ENCODE data around the gene CS. TPM values are rescaled to one million over a fixed set of nuclear protein-coding genes. Genes with fewer than 3 reads are reported as not detected.

Gene CS
- total RNA-seq, 2 donors from 2014 or later: 134 to 167 TPM

DNA sequence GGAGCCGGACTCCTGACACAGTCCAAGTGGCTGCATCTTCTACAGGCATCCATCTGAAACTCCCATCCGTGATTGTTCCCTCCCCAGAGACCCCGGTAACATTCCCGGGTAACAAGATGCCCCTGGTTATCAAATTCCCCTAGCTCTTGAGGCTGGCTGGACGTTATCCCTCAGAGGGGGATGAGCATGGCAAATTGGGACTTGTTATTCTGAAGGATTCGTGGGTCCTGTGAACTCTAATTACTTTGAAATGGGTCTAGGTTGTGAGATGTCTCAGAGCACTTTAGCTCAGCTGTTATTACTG is 34.3 kb upstream of the CS start:
- Mint-ChIP-seq H3K27me3 (ENCODE audit: insufficient read depth) (no peaks in the 10 kb centered on the region), H3K4me1 (peaks cover 18% of the 10 kb centered on the region), H3K9me3 (no peaks in the 10 kb centered on the region), H3K4me3 (peak overlapping the region; percentile 82), H3K36me3 (ENCODE audit: low read depth) (peaks cover 3% of the 10 kb centered on the region), H3K27ac (peak overlapping the region; percentile 99)
- H3K4me3 ChIP-seq (ENCODE audit: low read length): peak overlapping the region; percentile 91
- TF ChIP-seq, protein P1, sequence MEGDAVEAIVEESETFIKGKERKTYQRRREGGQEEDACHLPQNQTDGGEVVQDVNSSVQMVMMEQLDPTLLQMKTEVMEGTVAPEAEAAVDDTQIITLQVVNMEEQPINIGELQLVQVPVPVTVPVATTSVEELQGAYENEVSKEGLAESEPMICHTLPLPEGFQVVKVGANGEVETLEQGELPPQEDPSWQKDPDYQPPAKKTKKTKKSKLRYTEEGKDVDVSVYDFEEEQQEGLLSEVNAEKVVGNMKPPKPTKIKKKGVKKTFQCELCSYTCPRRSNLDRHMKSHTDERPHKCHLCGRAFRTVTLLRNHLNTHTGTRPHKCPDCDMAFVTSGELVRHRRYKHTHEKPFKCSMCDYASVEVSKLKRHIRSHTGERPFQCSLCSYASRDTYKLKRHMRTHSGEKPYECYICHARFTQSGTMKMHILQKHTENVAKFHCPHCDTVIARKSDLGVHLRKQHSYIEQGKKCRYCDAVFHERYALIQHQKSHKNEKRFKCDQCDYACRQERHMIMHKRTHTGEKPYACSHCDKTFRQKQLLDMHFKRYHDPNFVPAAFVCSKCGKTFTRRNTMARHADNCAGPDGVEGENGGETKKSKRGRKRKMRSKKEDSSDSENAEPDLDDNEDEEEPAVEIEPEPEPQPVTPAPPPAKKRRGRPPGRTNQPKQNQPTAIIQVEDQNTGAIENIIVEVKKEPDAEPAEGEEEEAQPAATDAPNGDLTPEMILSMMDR (conservative IDR thresholded peaks at IDR 0.05): no peak
- no peaks in the 10 kb centered on the region for H3K9me3 ChIP-seq (ENCODE audit: control insufficient read depth, low read length)
- peak overlapping the region; percentile 81 for H3K9ac ChIP-seq (ENCODE audit: extremely low read depth, low read length, poor library complexity, severe bottlenecking)
- no peaks in the 10 kb centered on the region for H3K27me3 ChIP-seq (ENCODE audit: control insufficient read depth, insufficient read depth, low read length, poor library complexity, severe bottlenecking)
- H3K36me3 ChIP-seq (ENCODE audit: control insufficient read depth, insufficient read depth, low read length): no peaks in the 10 kb centered on the region
- peak overlapping the region; percentile 47 for H3K27ac ChIP-seq (ENCODE audit: low read depth, low read length)
- WGBS, 2 experiments (ENCODE audit: insufficient coverage in 1 of 2, insufficient read length in 1 of 2): 16 to 24% methylated on average over 3 to 6 of the region's 6 CpGs
- DNase-seq: no peak
- no peaks in the 10 kb centered on the region for H3K4me1 ChIP-seq (ENCODE audit: control insufficient read depth, insufficient read depth, low read length)

DNA sequence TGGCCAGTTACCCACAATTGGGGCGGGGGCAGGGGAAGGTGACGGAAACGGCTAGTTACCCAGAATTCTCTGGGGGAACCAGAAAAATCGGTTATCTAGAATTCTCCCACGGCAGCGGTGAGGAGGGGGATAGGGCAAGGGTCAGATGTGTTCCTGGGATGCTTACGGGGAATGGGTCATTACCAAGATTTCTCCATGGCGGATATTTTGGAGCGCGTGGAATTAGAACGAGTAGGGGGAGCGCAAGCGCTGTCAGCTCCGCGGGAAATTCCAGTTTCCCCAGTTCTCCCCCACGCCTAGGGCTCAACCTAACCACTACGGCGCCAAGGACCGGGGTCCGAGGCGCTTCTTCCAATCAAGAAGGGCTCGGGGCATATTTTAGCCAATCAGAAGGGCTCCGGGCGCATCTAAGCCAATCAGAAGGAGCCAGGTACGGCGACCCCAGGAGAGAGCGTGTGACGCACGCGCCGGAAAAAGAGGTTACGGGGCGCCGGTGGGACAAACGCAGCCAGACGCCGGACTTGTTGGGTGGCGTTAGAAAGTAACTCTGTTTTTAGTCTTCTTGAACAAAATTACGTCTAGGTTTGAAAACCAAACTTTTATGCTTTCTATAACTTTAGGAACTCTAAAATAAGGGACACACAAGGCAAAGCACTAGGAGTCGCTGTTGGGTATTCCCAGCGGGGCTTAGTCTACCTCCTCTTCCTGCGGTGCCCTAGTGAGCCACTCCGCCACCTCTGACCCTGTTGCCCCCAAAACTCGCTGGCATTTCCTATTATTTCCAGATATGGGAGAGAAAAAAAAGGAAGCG is 33.8 kb upstream of the CS start, which contains the start of gene PAN2:
Gene PAN2 (minus strand): TSS at position 322 of the 811 bp plus-strand sequence. CDS start 906 bp downstream, outside the sequence.
- H3K9me3 ChIP-seq (ENCODE audit: control insufficient read depth, low read length): no peaks in the 10 kb centered on the region
- peak within 1 kb of the TSS; percentile 91 for H3K4me3 ChIP-seq (ENCODE audit: low read length)
- no peaks in the 10 kb centered on the region for H3K4me1 ChIP-seq (ENCODE audit: control insufficient read depth, insufficient read depth, low read length)
- Mint-ChIP-seq H3K4me1 (peaks cover 12% of the 10 kb centered on the region), H3K27ac (peak within 1 kb of the TSS; percentile 99), H3K27me3 (ENCODE audit: insufficient read depth) (no peaks in the 10 kb centered on the region), H3K36me3 (ENCODE audit: low read depth) (peaks cover 3% of the 10 kb centered on the region), H3K4me3 (peak within 1 kb of the TSS; percentile 82), H3K9me3 (no peaks in the 10 kb centered on the region)
- no peaks in the 10 kb centered on the region for H3K27me3 ChIP-seq (ENCODE audit: control insufficient read depth, insufficient read depth, low read length, poor library complexity, severe bottlenecking)
- 0 to 2% methylated on average over 17 to 45 of the region's 45 CpGs for WGBS, 2 experiments (ENCODE audit: insufficient coverage in 1 of 2, insufficient read length in 1 of 2)
- TF ChIP-seq, protein P1 (conservative IDR thresholded peaks at IDR 0.05): peak; percentile 90
- DNase-seq: peak; percentile 99
- peak within 1 kb of the TSS; percentile 86 for H3K27ac ChIP-seq (ENCODE audit: low read depth, low read length)
- peak within 1 kb of the TSS; percentile 81 for H3K9ac ChIP-seq (ENCODE audit: extremely low read depth, low read length, poor library complexity, severe bottlenecking)
- no peaks in the 10 kb centered on the region for H3K36me3 ChIP-seq (ENCODE audit: control insufficient read depth, insufficient read depth, low read length)

DNA sequence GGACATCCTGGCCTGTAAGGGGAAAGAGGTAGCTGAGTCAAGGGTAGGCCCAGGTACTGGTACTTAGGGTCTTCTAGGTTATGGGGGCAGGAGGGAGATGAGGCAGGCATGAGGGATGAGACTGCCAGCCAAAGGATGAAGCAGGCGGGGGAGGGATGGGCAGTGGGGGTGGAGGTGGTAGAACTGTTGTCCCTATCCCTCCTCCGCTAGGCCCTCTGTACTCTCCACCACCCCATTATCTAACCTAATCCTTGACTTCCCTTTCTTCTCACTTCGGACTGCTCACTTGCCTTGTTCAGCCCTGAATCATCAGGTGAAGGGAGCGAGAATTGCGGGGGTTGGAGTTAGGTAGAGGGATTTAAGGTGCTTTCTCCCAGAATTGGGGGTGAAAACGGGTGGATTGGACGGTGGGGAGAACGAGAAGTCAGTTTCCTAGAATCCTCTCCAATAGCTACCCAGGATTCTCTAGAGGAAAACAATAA is 33.1 kb upstream of the CS start:
- no peaks in the 10 kb centered on the region for H3K27me3 ChIP-seq (ENCODE audit: control insufficient read depth, insufficient read depth, low read length, poor library complexity, severe bottlenecking)
- 32% methylated on average over 6 of the region's 8 CpGs; no CpG with 5 or more reads in 1 of the 2 experiments for WGBS, 2 experiments (ENCODE audit: insufficient coverage in 1 of 2, insufficient read length in 1 of 2)
- Mint-ChIP-seq H3K27ac (peak overlapping the region; percentile 99), H3K4me3 (peak overlapping the region; percentile 82), H3K4me1 (peaks cover 8% of the 10 kb centered on the region), H3K36me3 (ENCODE audit: low read depth) (peaks cover 3% of the 10 kb centered on the region), H3K9me3 (no peaks in the 10 kb centered on the region), H3K27me3 (ENCODE audit: insufficient read depth) (no peaks in the 10 kb centered on the region)
- H3K9ac ChIP-seq (ENCODE audit: extremely low read depth, low read length, poor library complexity, severe bottlenecking): peak overlapping the region; percentile 81
- peak overlapping the region; percentile 86 for H3K27ac ChIP-seq (ENCODE audit: low read depth, low read length)
- no peaks in the 10 kb centered on the region for H3K9me3 ChIP-seq (ENCODE audit: control insufficient read depth, low read length)
- H3K4me1 ChIP-seq (ENCODE audit: control insufficient read depth, insufficient read depth, low read length): no peaks in the 10 kb centered on the region
- no peaks in the 10 kb centered on the region for H3K36me3 ChIP-seq (ENCODE audit: control insufficient read depth, insufficient read depth, low read length)
- H3K4me3 ChIP-seq (ENCODE audit: low read length): peak overlapping the region; percentile 91
- DNase-seq: no peak
- TF ChIP-seq, protein P1 (conservative IDR thresholded peaks at IDR 0.05): no peak
